ENCODE results near the gene EDA.

DNA sequence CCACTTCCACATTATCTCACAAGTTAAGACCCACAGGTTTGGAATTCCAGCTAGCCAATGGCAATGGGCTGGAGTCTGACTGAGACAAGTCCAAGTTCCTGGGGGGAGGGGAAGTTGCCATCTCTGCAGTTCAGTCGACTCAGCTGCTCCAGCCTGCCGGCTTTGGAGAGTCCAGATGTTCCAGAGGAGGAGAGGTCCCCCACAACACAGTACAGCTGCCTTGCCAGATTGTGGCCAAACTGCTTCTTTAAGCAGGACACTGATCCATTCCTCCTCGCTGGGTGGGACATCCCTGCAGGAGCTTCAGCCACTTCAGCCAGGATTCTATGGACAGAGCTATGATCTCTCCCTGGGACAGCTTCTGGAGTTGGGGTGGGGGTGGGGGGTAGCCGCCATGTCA is 199.2 kb downstream of the EDA start:
- TF ChIP-seq POLR2AphosphoS5 (IDR thresholded peaks at IDR 0.05) (no peak), CTCF (IDR thresholded peaks at IDR 0.05) (no peak), EP300 (IDR thresholded peaks at IDR 0.05) (no peak)
